ENCODE data around the gene KIRREL1. TPM values are rescaled to one million over a fixed set of nuclear protein-coding genes. Genes with fewer than 3 reads are reported as not detected.

Gene KIRREL1
- total and polyA plus RNA-seq, 2 of the 13 experiments (the other 11 are each of a cell fraction or from before 2014, with no cell fraction given): 0.02 to 0.03 TPM

DNA sequence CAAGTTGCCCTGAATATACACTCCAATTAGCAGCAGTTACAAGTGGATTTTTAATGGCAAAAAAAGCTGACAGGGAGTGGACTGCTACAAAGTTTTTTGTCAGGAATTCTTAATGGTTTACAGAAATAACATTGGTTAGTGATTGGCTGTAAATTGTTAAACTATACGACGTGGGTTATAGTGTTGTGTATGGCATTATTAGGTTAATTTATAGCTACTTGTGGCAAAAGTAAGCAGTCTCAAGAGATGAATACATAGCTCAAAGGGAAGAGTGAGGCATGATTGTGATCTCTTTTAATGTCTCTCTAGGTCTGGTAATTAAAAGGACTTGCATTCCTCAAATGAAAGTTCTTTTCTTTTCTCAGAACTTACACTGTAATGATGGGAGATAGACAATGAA is 111.4 kb downstream of the KIRREL1 start:
- Histone ChIP-seq H3K36me3 (replicated peaks in 1 of 2; ENCODE audit: control insufficient read depth in 1 of 2, insufficient read depth in 2 of 2, low read length in 2 of 2) (no peaks in the 10 kb centered on the region), H4K20me1 (ENCODE audit: insufficient read depth, low read length) (no peaks in the 10 kb centered on the region), H3K27ac (ENCODE audit: extremely low read length, insufficient read depth, low read length) (no peak overlapping the region), H3K27me3 (ENCODE audit: control insufficient read depth in 1 of 2, insufficient read depth in 2 of 2, low read length in 2 of 2) (no peaks in the 10 kb centered on the region; a peak in 1 of 5 replicates), H3K4me3 (replicated peaks in 1 of 3; ENCODE audit: insufficient read depth in 1 of 3, low read depth in 2 of 3, low read length in 3 of 3) (no peak overlapping the region), H3K4me1 (ENCODE audit: insufficient read depth, low read length) (no peaks in the 10 kb centered on the region), H3K9ac (ENCODE audit: insufficient read depth, low read depth, low read length) (no peak overlapping the region), H3K9me3 (ENCODE audit: low read length) (peaks cover 9% of the 10 kb centered on the region), H3K4me2 (ENCODE audit: low read depth, low read length) (no peak overlapping the region), H3K79me2 (ENCODE audit: insufficient read depth, low read length) (no peaks in the 10 kb centered on the region), H2AFZ (ENCODE audit: low read length) (no peak overlapping the region)
- TF ChIP-seq ZNF709 (CRISPR knock-in tag; IDR thresholded peaks at IDR 0.05): no peak
- TF ChIP-seq HDAC2 (CRISPR knock-in tag; IDR thresholded peaks at IDR 0.05): no peak
- no peak for TF ChIP-seq RAD51 (IDR thresholded peaks at IDR 0.05; ENCODE audit: borderline replicate concordance)
- TF ChIP-seq HHEX (CRISPR knock-in tag; IDR thresholded peaks at IDR 0.05): no peak
- TF ChIP-seq FOSL1 (CRISPR knock-in tag; IDR thresholded peaks at IDR 0.05; ENCODE audit: borderline replicate concordance): no peak
- ChIA-PET CTCF (ENCODE audit: low intra/inter-chr PET ratio, low total read pairs) (no interaction called here), POLR2A (no interaction called here)
- DNase-seq (ENCODE audit: low spot score) (no peak), FAIRE-seq (no peak), ATAC-seq (no peak)
- WGBS (ENCODE audit: low lambda C conversion rate): 45% methylated on average over 2 of the region's 2 CpGs
- in situ Hi-C loops (cut with HindIII; ENCODE audit: extremely low pct_ligation_motif_present, low pct_unique_long_range_greater_than_20kb): no loop called here
- no TSS peak for BruUV-seq (replicated peaks)
- intact Hi-C loops (cut with micrococcal nuclease; ENCODE audit: unreplicated experiment): no loop called here

DNA sequence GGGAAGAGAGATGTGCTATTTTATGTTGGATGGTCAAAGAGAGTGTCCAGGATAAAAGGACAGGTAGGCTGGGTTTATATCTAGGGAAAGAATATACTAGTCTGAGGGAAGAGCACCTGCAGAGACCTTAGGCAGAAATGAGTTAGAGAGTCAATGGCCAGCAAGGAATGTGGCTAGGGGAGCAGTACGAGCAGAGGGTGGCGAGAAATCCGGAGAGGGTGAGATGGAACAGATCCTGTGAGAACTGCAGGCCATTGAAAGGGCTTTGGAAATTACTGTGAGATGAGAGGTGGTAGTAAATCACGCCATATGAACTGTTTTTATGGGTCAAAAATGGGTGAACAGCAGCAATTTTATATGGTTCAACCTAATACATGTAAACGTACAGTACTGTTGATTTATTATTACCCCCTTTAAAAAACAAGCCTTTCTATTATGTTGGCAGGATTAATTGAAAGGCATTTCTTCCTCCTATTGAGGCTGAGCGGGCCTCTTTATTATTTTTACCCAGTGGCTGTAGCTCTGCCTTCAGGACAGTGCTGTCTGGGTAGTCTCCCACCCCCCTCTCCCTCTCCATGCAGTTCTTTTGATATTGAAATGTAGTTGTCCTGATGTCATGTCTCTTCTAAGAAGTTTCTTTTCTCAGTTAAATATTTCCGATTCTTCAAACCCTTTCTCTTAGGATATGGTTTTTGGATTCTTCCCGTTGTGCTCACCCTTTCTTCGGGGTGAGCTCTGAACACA is 112.1 kb downstream of the KIRREL1 start:
- under 1% methylated on average over 9 of the region's 9 CpGs for WGBS (ENCODE audit: low lambda C conversion rate)
- CTCF ChIA-PET (ENCODE audit: low intra/inter-chr PET ratio, low total read pairs): no interaction called here

More for the DNA sequence above, 112.1 kb downstream of the KIRREL1 start:
- H3K4me1 ChIP-seq (ENCODE audit: insufficient read depth, low read length): no peaks in the 10 kb centered on the region
- POLR2A ChIA-PET: no interaction called here
- no peaks in the 10 kb centered on the region for H4K20me1 ChIP-seq (ENCODE audit: insufficient read depth, low read length)
- H3K9ac ChIP-seq (ENCODE audit: insufficient read depth, low read depth, low read length): no peak overlapping the region
- H3K4me2 ChIP-seq (ENCODE audit: low read depth, low read length): no peak overlapping the region
- DNase-seq (ENCODE audit: low spot score): no peak
- no peaks in the 10 kb centered on the region for H3K36me3 ChIP-seq (replicated peaks in 1 of 2; ENCODE audit: control insufficient read depth in 1 of 2, insufficient read depth in 2 of 2, low read length in 2 of 2)
- peaks cover 9% of the 10 kb centered on the region for H3K9me3 ChIP-seq (ENCODE audit: low read length)
- intact Hi-C loops (cut with micrococcal nuclease; ENCODE audit: unreplicated experiment): no loop called here
- no peaks in the 10 kb centered on the region; a peak in 1 of 5 replicates for H3K27me3 ChIP-seq (ENCODE audit: control insufficient read depth in 1 of 2, insufficient read depth in 2 of 2, low read length in 2 of 2)
- H2AFZ ChIP-seq (ENCODE audit: low read length): no peak overlapping the region
- ATAC-seq: no peak
- TF ChIP-seq HNRNPL (IDR thresholded peaks at IDR 0.05; ENCODE audit: low read depth, low read length) (no peak), ZFAT (CRISPR knock-in tag; conservative IDR thresholded peaks at IDR 0.05) (no peak), ZNF260 (CRISPR knock-in tag; IDR thresholded peaks at IDR 0.05; ENCODE audit: borderline replicate concordance, low read depth) (no peak), SSRP1 (CRISPR knock-in tag; IDR thresholded peaks at IDR 0.05) (no peak), CBFB (CRISPR knock-in tag; IDR thresholded peaks at IDR 0.05) (no peak)
- no peak for FAIRE-seq
- no TSS peak for BruUV-seq (replicated peaks)
- H3K79me2 ChIP-seq (ENCODE audit: insufficient read depth, low read length): no peaks in the 10 kb centered on the region
- in situ Hi-C loops (cut with HindIII; ENCODE audit: extremely low pct_ligation_motif_present, low pct_unique_long_range_greater_than_20kb): no loop called here
- no peak overlapping the region for H3K4me3 ChIP-seq (replicated peaks in 1 of 3; ENCODE audit: insufficient read depth in 1 of 3, low read depth in 2 of 3, low read length in 3 of 3)
- no peak overlapping the region for H3K27ac ChIP-seq (ENCODE audit: extremely low read length, insufficient read depth, low read length)

Data from HepG2 (cell line).